ENCODE data around the gene CEP120.
A peak's percentile ranks its signal among the peaks of the same experiment; 100 is the strongest.

Gene CEP120

DNA sequence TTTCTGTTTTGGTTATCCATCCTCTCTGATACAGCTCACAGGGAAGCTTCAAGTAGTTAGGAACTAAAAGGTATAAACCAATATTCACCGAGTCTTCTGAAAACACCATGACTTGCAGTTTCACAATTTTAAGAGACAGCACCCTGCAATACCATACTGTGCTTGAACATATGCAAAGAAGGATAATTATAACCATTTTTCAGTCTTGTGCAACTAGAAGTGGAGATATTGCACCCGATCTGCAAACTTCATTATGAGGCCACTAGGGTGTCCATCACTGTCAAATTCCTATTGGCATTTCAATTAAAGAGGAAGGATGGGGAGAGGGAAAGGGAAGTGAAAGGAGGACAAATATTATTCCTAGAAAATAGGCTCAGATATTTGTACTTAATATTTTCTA lies 32.4 kb upstream of the CEP120 start:
- TF ChIP-seq, protein P1, sequence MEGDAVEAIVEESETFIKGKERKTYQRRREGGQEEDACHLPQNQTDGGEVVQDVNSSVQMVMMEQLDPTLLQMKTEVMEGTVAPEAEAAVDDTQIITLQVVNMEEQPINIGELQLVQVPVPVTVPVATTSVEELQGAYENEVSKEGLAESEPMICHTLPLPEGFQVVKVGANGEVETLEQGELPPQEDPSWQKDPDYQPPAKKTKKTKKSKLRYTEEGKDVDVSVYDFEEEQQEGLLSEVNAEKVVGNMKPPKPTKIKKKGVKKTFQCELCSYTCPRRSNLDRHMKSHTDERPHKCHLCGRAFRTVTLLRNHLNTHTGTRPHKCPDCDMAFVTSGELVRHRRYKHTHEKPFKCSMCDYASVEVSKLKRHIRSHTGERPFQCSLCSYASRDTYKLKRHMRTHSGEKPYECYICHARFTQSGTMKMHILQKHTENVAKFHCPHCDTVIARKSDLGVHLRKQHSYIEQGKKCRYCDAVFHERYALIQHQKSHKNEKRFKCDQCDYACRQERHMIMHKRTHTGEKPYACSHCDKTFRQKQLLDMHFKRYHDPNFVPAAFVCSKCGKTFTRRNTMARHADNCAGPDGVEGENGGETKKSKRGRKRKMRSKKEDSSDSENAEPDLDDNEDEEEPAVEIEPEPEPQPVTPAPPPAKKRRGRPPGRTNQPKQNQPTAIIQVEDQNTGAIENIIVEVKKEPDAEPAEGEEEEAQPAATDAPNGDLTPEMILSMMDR (IDR thresholded peaks at IDR 0.05; ENCODE audit: low read depth, low read length, missing control alignments): no peak
- in situ Hi-C loops (cut with HindIII; ENCODE audit: low sequenced_read_pairs): no loop called here
- H3K4me3 ChIP-seq (ENCODE audit: low read depth, low read length): no peak overlapping the region
- DNase-seq (ENCODE audit: low read depth): no peak

DNA sequence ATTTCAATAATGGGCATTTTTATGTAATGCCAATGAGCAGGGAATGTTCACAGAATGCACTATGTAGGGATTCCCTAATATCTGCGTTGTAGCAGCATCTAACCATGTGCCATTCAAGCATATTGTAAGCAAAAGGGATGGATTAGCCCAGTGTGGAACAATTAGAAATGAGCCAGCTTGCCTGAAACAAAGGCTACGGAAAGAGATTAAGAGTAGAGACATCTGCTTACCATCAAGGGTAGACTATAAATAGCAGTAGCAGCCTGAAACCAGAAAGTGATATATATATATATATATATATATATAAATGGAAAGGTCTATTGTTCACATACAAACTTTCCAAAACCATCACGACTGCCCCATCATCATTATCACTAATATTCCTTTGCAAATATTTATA lies 31.9 kb upstream of the CEP120 start:
- no peak overlapping the region for H3K4me3 ChIP-seq (ENCODE audit: low read depth, low read length)
- TF ChIP-seq, protein P1 (IDR thresholded peaks at IDR 0.05; ENCODE audit: low read depth, low read length, missing control alignments): no peak
- DNase-seq (ENCODE audit: low read depth): no peak
- in situ Hi-C loops (cut with HindIII; ENCODE audit: low sequenced_read_pairs): no loop called here

- DNase-seq (ENCODE audit: low read depth): no peak
- TF ChIP-seq, protein P1 (IDR thresholded peaks at IDR 0.05; ENCODE audit: low read depth, low read length, missing control alignments): no peak
These were observed 31.2 kb upstream of the CEP120 start for GRCh38 chr5:123454259-123454911.

GRCh38 chr5:123452401-123452800 lies 29.2 kb upstream of the CEP120 start:
- no peak for DNase-seq (ENCODE audit: low read depth)
- no peak overlapping the region for H3K4me3 ChIP-seq (ENCODE audit: low read depth, low read length)
- in situ Hi-C loops (cut with HindIII; ENCODE audit: low sequenced_read_pairs): no loop called here
- TF ChIP-seq, protein P1 (IDR thresholded peaks at IDR 0.05; ENCODE audit: low read depth, low read length, missing control alignments): no peak

More at GRCh38 chr5:123454259-123454911, 31.2 kb upstream of the CEP120 start:
- H3K4me3 ChIP-seq (ENCODE audit: low read depth, low read length): no peak overlapping the region
- in situ Hi-C loops (cut with HindIII; ENCODE audit: low sequenced_read_pairs): no loop called here

DNA sequence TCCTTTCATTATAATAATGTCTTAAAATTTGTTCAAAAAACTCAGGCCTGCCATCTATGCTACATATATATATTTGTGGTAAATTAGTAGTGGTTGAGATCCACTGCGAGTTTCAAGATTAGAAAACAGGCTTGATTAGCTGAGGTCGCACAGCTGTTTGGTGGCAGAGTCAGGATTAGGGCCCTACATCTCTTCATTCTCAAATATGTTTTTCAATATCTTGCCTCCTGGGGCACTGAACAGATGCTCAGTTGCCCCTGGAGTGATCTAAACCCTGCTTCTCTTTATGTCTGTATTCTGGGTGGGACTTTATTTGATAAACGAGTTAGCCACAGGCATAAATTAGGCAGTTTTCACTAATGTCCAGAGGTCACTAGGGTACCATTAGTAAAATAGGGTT lies 27.8 kb upstream of the CEP120 start:
- H3K4me3 ChIP-seq (ENCODE audit: low read depth, low read length): no peak overlapping the region
- in situ Hi-C loops (cut with HindIII; ENCODE audit: low sequenced_read_pairs): no loop called here
- TF ChIP-seq, protein P1 (IDR thresholded peaks at IDR 0.05; ENCODE audit: low read depth, low read length, missing control alignments): no peak
- no peak for DNase-seq (ENCODE audit: low read depth)

DNA sequence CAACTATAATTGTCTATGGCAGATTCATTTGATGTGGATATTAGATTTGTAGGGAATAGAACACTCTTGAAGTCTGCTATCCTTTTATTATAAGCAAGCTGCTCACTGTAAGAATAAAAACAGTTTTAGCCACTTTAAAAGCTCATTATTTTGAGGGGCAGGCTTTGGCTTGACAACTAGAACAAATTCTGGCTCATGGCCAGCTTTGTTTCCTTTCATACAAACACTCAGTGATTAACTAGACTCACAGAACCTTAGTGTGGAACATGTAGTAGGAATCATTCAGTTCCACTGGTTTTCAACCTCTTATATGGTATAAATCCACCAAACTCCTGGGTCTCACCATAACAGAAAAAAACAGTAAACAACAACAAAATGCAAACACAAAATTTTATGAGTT lies 27.4 kb upstream of the CEP120 start:
- TF ChIP-seq, protein P1 (IDR thresholded peaks at IDR 0.05; ENCODE audit: low read depth, low read length, missing control alignments): no peak
- in situ Hi-C loops (cut with HindIII; ENCODE audit: low sequenced_read_pairs): no loop called here
- H3K4me3 ChIP-seq (ENCODE audit: low read depth, low read length): no peak overlapping the region
- peak; percentile 5 for DNase-seq (ENCODE audit: low read depth)

All from astrocyte of the cerebellum (primary cell).